HG03025 (cell line): ENCODE results near the gene NEK2.

Experiments
- ATAC-seq: cut with Tn5 transposase; IDR thresholded peaks from one replicate; pipeline ENCODE4 v1.9.1; 2021; ENCODE audit warnings: mild to moderate bottlenecking, moderate library complexity; ENCODE audit not compliant: unreplicated experiment, low FRiP score

Gene NEK2

GRCh38 chr1:211613108-211613947 lies 62.1 kb downstream of the NEK2 start:
- ATAC-seq: no peak

- ATAC-seq: no peak
These were observed 62.7 kb downstream of the NEK2 start for GRCh38 chr1:211612786-211613107.
